Limb (tissue), 2 donors: ENCODE results near the gene PRSS1.

Experiments used
- DNase-seq, 2 donors: peaks; one replicate each; pipeline ENCODE4 v3.0.0-alpha.2; 2016; ENCODE audit errors: extremely low spot score in 2 of 2

The PRSS1 gene

GRCh38 chr7:142792593-142792992 is 43.3 kb downstream of the PRSS1 start:
- DNase-seq: no peak

- DNase-seq: no peak
These were observed 43.9 kb downstream of the PRSS1 start for GRCh38 chr7:142793156-142793555.

- no peak for DNase-seq
These were observed 46.1 kb downstream of the PRSS1 start for GRCh38 chr7:142795339-142795863.

GRCh38 chr7:142796001-142796500 is 46.8 kb downstream of the PRSS1 start:
- no peak for DNase-seq

- DNase-seq: peak in 1 of 2 donors; percentile 43
These were observed 47.5 kb downstream of the PRSS1 start for GRCh38 chr7:142796501-142797390.

- no peak for DNase-seq
These were observed 48.4 kb downstream of the PRSS1 start for GRCh38 chr7:142797391-142798377.

- DNase-seq: no peak
These were observed 49.5 kb downstream of the PRSS1 start for GRCh38 chr7:142798451-142799436.

- DNase-seq: no peak
These were observed 50.2 kb downstream of the PRSS1 start for GRCh38 chr7:142799437-142799835.

GRCh38 chr7:142800088-142800487 is 50.8 kb downstream of the PRSS1 start:
- no peak for DNase-seq

- DNase-seq: no peak
These were observed 51.5 kb downstream of the PRSS1 start for GRCh38 chr7:142800699-142801260.

GRCh38 chr7:142801601-142802295 is 52.5 kb downstream of the PRSS1 start:
- no peak for DNase-seq

GRCh38 chr7:142802301-142802700 is 53.0 kb downstream of the PRSS1 start:
- no peak for DNase-seq
